ENCODE data around the gene HOXA3. TPM values are rescaled to one million over a fixed set of nuclear protein-coding genes. Genes with fewer than 3 reads are reported as not detected.

HOXA3 gene
- total RNA-seq, 4 donors from 2014 or later: 3.4 to 3.9 (median 3.6) TPM

GRCh38 chr7:27106181-27106900 is 46.0 kb downstream of the HOXA3 start:
- TF ChIP-seq, protein P1, sequence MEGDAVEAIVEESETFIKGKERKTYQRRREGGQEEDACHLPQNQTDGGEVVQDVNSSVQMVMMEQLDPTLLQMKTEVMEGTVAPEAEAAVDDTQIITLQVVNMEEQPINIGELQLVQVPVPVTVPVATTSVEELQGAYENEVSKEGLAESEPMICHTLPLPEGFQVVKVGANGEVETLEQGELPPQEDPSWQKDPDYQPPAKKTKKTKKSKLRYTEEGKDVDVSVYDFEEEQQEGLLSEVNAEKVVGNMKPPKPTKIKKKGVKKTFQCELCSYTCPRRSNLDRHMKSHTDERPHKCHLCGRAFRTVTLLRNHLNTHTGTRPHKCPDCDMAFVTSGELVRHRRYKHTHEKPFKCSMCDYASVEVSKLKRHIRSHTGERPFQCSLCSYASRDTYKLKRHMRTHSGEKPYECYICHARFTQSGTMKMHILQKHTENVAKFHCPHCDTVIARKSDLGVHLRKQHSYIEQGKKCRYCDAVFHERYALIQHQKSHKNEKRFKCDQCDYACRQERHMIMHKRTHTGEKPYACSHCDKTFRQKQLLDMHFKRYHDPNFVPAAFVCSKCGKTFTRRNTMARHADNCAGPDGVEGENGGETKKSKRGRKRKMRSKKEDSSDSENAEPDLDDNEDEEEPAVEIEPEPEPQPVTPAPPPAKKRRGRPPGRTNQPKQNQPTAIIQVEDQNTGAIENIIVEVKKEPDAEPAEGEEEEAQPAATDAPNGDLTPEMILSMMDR (IDR thresholded peaks at IDR 0.05; ENCODE audit: low read depth): no peak

DNA sequence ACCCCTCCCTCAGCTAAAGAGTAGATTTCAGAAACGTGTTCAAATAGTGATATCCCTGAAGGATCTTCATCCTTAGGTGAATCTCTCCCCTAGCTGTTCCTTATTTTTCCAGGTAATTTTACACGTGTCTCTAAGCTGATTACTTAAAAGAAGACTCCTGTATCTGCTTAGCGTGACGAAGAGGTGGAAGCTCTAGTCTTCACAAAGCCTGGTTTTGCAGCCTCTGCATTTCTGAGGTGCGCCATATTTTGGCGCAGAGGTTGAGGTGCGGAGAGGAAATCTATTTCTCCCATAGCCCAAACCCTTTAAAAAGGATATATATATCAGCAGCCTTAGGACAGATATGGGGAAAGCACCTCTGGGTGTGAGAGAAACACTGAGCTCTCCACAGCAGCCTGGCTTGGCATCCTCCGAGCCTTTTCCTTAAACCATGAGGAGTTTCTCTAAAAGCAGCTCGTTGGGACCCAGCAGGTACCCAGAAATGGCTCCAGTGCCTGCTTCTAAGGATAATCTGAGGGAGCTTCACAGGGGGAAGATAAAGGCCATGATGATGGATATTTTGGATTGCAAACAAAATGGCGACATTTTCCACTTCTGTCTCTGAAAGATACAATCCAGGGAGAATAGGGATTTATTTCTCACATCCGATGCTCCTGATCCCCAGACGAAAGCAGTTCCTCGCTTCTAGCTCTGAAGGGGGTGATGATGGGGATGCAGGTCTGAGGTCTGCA is 46.9 kb downstream of the HOXA3 start:
- TF ChIP-seq, protein P1 (IDR thresholded peaks at IDR 0.05; ENCODE audit: low read depth): no peak

- TF ChIP-seq, protein P1 (IDR thresholded peaks at IDR 0.05; ENCODE audit: low read depth): no peak
Measured at GRCh38 chr7:27104341-27105058, 47.9 kb downstream of the HOXA3 start.

- TF ChIP-seq, protein P1 (IDR thresholded peaks at IDR 0.05; ENCODE audit: low read depth): no peak
Measured at GRCh38 chr7:27103489-27104226, 48.7 kb downstream of the HOXA3 start.

GRCh38 chr7:27102581-27103442 is 49.6 kb downstream of the HOXA3 start, which contains the start of gene HOXA2:
Gene HOXA2 (minus strand): TSS chr7:27102683. CDS start chr7:27102500, 183 bp downstream.
- TF ChIP-seq, protein P1 (IDR thresholded peaks at IDR 0.05; ENCODE audit: low read depth): no peak

DNA sequence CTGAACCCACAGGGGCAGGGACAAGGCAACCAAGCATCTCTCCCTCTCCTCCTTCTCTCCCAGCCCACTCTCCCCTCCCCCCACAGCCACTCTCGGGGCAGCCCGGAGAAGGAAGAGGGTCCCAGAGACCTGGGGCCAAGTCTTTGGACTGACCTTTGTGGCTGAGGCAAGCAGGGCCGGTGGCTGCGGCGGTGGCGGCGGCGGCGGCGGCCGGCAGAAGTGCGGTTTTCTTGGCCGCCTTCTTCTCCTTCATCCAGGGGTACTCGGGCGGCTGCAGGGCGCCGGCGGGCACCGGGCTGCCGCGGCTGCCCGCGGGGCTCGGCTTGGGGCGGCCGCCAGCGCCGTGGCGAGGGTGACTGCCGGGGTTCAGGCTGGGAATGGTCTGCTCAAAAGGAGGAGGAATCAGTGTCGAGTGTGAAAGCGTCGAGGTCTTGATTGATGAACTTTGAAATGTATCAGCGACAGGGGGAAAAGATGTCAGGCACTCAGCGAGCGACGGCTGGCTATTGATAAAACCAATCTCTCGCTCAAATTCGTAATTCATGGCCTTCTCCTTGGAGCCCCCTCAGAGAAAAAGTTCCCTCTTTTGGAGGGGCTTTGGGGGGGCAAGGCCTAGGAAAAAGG is 50.3 kb downstream of the HOXA3 start:
- TF ChIP-seq, protein P1 (IDR thresholded peaks at IDR 0.05; ENCODE audit: low read depth): no peak

Data from subcutaneous adipose tissue (tissue), 4 donors.